GM21423 (cell line): ENCODE results near the gene ADGRE2.

Source experiments
- ATAC-seq: cut with Tn5 transposase; IDR thresholded peaks from one replicate; pipeline ENCODE4 v1.9.1; 2021; ENCODE audit warnings: mild to moderate bottlenecking, moderate library complexity; ENCODE audit not compliant: unreplicated experiment

The ADGRE2 gene

DNA sequence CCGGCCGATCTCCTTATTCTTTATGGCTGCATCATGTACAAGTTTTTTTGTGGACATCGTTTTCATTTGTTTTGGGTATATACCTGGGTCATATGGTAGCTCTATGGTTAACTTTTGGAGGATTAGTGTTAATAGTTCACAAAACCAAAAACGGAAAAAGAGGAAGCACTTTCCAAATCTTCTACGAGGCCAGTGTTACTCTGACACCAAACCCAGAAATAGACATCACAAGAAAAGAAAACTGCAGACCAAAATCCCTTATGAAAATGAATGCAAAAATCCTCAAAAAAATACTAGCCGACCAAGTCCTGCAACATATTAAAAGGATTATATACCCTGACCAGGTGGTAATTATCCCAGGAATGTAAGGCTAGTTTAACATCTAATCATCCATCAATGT lies 29.8 kb downstream of the ADGRE2 start:
- ATAC-seq, result no peak

DNA sequence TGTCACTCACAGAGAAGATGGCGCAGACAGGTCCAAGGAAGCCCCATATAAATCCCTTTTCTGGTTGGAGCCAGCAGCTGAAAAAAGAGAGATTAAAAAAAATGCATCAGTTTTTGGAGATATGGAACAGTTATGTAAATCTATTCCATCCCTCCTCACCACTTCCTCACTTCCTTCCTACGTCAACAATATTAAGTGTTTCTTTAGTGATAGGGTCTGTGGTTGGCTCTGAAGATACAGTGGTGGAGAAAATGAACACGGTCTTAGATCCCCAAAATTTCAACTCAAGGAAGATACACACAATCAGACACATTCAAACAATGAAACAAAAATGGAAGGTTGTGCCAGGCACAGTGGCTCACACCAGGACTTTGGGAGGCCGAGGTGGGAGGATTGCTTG lies 31.5 kb downstream of the ADGRE2 start:
- ATAC-seq, result no peak

DNA sequence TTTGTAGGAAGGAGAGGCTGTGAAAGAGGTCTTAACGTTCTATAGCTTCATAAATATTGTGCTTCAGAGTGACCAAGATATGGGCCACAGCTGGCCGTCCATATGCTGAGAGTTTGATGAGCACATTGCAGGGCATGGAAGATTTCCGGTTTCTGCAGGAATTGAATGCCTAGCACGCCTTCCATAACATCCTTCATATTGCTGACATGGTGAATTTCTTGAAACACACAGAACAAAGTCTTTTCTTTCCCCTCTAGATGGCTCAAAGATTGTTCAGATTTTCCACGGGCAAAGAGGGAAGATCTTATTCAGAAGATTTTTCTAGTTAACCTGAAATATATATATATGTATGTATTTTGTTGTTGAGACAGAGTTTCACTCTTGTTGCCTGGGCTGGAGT lies 42.4 kb downstream of the ADGRE2 start:
- ATAC-seq, result no peak

DNA sequence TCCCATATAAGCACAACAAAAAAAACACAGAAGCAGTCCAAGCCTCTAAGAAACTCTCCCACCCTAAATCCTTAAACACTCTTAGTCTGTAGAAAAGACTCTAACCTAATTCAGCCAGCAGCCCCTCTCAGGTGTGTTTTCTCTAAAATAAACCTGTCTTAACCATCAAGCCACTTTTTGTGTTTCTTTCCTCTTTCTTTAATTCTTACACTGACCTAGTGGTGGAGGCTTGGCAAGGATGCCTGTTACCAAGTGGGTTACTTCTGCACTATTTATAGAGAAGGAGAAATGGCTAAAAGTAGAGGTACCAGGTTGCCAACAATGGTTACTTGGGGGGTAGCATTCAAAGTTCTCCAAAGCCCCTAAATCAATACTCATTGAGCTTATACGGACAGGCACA lies 44.8 kb downstream of the ADGRE2 start:
- no peak for ATAC-seq

DNA sequence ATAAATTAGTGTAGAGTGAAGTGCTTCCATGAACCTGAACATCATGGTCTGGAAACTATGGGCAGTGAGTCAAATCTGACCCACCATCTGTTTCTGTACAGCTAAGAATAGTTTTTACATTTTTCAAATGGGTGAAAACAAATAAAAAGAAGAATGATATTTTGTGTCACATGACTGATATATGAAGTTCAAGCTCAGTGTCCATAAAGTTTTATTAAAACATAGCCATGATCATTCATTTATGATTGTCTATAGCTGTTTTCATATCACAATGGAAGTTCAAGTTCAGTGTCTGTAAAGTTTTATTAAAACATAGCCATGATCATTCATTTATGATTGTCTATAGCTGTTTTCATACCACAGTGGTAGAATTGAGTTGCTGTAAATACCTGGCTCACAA lies 45.9 kb downstream of the ADGRE2 start:
- ATAC-seq, result no peak

DNA sequence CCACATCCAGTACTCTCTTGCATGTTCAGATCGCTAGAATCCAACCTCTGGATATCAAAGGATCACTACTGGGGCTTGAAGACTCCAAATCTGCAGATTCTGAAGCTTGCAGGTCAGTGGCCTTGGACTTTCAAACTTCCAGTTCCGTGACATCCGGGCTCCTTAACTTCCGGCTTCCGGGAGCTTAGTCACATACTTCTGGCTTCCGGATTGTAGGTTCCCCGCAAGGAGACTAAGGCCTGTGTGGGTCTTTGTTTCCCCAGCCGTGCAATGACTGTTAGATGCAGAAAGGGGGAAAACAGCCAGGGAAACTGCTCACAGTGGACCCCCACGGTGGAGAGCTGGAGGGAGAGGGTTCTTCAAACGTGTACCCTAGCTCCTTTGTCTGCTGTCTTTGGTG lies 47.2 kb downstream of the ADGRE2 start:
- no peak for ATAC-seq

DNA sequence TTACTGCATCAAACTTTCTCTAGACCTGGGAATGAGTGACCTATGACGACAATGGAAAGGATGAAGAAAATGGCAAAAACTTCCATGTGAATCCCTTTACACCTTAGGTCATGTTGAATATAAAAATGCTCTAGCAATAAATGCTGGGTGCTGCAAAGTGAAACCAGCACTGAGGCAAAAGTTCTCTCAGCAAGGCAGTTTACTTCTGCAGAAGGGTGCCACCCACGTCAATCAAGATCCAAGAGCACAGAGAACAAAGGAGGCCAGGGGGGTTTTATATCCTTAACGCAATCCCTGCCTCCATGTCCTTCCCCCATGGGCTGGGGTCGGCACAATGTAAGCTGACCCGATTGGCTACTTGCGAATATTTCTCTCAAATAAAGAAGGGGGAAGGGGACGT lies 49.8 kb downstream of the ADGRE2 start:
- no peak for ATAC-seq

DNA sequence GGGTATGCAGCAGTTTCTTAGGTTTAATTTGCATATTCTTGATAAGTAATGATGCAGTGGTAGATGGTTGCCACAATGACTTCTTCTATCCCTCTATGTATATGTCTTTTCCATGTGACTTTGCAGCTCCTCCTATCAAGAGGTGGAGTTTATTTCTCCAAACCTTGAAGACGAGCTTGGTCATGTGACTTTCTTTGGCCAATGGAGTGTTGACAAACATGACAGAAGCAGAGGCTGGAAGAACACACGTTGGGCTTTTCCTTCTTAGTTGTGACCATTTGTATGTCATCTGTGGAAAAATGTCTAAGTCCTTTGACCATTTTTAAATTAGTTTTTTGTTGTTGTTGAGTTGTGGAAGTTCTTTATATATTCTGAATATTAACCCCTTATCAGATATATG lies 56.2 kb downstream of the ADGRE2 start:
- no peak for ATAC-seq

DNA sequence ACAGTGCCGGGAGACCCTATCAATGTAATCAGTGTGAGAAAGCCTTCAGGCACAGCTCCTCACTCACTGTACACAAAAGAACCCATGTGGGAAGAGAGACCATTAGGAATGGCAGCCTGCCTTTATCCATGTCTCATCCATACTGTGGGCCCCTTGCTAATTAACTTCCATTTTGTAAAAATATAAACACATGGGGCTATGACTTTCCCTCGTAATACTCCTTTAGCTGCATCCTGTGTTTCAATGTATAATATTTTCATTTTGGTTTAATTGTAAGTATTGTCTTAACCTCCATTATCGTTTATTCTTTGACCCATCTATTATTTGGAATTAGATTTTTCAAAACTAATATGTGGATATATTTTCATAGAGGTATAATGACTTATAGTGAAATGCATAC lies 59.2 kb downstream of the ADGRE2 start:
- no peak for ATAC-seq

DNA sequence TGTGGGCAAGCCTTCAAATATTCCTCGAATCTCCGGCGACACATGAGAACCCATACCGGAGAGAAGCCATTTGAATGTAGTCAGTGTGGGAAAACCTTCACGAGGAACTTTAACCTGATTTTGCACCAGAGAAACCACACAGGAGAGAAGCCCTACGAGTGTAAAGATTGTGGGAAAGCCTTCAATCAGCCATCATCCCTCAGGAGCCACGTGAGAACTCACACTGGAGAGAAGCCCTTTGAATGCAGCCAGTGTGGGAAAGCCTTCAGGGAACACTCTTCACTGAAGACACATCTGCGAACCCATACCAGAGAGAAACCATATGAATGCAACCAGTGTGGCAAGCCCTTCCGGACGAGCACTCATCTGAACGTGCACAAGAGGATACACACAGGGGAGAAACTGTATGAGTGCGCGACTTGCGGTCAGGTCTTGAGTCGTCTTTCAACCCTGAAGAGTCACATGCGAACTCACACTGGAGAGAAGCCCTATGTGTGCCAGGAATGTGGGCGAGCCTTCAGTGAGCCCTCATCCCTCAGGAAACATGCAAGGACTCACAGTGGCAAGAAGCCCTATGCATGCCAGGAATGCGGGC lies 59.7 kb downstream of the ADGRE2 start:
- no peak for ATAC-seq

DNA sequence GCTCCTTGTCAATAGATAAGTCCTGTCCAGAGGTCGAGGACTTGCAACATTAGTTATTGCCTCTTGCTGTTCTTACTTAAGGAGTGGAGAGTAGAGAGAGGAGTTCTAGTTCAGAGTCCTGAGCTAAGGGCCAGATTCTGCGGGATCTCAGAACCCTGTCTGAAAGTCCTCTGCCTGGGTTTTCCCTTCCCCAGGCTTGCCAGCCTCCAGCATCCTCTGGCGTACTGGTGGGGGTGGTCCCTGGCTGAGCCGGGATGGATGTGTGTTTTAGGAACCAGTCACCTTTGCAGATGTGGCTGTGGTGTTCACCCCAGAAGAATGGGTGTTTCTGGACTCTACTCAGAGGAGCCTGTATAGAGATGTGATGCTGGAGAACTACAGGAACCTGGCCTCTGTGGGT lies 62.5 kb downstream of the ADGRE2 start:
- ATAC-seq, result no peak

DNA sequence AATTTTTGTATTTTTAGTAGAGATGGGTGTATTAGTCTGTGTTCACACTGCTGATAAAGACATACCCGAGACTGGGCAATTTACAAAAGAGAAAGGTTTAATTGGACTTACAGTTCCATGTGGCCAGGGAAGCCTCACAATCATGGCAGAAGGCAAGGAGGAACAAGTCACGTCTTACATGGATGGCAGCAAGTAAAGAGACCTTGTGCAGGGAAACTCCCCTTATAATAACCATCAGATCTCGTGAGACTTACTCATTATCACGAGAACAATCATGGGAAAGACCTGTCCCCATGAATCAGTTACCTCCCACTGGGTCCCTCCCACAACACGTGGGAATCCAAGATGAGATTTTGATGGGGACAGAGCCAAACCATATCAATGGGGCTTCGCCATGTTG lies 73.9 kb downstream of the ADGRE2 start:
- no peak for ATAC-seq

DNA sequence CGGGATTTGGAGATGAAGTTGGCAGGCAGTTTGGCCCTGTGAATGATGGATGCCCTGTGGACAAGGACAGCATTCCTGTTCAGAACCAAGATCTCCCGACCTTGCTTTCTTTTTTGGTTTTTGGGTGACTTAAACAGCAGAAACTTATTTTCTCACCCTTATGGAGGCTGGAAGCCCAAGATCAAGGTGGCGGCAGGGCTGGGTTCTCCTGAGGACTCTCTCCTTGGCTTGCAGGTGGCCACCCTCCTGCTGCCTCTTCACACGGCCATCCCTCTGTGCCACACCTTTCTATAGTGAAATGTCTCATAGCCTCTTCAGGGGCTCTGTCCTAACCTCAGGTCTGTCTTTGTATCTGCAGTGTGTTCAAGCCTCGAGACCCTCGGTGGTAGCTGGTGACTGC lies 74.5 kb downstream of the ADGRE2 start:
- no peak for ATAC-seq

DNA sequence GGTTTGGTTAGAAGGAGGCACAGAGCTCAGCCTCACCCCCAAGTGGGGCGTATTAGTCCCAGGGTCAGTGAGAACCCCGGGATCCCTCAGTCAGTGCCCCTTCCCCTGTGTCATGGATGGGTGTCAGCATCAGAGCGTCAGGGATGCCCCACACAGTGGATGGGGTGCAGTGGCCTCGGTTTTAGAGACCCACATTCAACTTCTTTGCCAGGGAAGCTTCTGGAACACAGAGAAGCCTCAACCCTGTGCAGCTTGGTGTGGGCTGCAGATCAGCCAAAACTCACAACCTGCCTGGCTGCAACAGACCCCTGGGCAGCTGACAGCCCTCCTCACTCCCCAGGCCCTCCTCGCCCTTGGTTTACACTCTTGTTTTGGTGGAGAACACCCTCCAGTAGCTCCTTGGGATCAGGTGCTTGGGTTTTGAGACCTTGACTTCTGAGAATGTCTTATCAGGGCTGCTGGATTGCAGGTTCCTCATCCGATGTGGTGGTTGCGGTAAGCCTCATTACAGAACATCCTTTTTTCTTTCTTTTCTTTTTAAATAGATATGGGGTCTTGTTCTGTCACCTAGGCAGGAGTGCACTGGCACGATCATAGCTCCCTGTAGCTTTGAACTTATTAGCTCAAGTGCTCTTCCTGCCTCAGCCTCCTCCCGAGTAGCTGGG lies 77.5 kb downstream of the ADGRE2 start:
- no peak for ATAC-seq

DNA sequence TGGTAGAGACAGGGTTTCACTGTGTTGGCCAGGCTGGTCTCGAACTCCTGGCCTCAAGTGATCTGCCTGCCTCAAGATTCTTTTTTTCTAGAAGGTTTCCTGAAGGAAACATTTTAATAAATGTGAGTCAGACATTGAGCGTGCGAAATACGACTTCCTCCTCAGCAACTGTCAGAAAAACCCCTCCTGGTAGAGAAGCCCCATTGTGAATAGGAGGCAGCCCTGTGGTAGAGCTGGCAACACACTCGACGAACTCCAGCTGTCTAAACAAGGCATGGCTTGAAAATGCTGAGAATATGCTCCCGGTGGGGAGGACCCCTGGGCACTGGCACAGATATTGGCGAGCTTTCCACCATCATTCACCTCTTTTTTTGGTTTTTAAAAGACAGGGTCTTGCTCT lies 78.7 kb downstream of the ADGRE2 start:
- no peak for ATAC-seq

DNA sequence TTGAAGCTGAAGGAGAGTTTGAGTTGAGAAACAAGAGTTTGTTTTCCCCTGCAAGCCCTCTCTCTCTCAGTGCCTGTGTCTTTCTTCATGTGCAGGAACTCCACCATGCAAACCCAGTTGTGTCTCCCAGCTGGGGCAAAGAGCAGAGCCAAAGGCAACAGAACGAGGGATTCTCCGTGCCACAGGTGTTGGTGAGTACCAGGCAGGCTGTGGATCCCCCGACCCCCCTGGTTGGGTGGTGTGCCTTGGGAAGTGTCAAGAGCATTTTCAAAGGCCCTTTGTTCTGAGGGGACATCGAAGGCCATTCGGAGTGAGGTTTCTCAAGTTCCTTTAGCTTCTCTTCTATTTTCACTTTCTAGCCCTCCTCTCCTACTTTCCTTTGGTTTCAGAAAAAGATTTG lies 82.9 kb downstream of the ADGRE2 start:
- no peak for ATAC-seq

DNA sequence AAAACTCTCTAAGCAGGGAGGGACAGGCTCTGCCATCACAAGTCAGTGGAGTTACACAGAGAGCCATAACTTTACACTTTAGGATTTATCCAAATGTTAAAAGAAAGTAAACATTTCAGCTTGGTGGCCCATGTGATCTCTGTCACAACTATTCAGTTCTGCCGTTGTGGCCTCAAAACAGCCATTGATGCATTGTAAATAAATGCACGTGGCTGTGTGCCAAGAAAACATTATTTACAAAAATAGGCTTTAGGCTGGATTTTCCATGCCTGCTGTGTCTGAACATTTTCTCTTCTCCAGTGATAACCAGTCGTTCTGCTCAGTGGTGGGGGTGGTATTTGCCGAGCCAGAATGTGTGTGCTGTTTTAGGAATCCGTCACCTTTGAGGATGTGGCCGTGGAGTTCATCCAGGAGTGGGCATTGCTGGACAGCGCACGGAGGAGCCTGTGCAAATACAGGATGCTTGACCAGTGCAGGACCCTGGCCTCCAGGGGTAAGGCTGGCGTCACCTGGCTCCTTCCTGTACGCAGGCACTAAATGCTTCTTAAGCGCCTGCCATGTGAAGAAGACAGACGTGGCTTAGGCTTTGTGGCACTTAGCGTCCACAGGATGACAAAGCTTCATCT lies 83.6 kb downstream of the ADGRE2 start:
- no peak for ATAC-seq

DNA sequence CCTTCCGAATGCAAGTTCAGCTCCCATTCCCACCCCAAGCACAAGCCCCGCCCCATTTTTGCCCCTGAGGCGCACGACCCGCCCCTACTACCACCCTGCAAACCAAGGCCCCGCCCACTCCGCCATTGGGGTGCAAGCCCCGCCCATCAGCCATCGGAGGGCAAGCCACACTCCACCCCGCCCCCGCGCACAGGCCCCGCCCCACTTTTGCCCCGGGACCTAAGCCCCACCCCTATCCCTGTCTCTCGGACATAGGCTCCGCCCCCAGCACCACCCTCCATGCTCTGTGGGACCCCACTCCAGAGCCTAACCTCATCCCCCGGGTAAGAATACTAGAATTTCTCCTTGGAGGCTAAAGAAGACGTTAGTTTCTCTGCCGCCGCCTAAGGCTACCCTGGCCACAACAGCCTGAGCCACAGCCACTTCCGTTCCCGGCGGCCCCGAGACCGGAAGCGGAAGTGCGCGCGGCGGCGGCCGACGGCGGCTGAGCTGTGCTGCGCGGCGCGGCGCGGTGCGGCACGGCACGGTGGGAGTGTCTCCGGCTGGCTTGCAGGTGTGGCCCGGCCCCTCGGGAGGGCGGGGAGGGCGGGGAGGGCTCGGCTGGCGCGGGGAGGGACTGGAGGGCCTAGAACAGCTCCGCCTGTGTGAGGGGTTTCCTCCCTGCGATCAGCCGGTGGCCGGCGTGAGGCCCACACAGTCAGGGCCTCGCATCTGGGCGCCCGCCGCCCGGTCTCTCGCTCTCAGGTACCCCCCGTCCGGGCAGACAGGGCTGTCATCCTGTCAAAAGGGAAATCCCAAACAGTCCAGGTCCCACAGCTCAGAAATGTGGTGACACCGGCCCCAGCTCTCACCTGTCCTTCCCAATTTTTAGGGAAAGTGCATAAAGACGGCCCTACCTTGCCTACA lies 88.5 kb downstream of the ADGRE2 start, which contains the start of gene ZNF333:
ZNF333 (plus strand) TSS at position 451 of the 906 bp plus-strand sequence. CDS start 3,444 bp downstream, outside the sequence.
- peak; percentile 88 for ATAC-seq

DNA sequence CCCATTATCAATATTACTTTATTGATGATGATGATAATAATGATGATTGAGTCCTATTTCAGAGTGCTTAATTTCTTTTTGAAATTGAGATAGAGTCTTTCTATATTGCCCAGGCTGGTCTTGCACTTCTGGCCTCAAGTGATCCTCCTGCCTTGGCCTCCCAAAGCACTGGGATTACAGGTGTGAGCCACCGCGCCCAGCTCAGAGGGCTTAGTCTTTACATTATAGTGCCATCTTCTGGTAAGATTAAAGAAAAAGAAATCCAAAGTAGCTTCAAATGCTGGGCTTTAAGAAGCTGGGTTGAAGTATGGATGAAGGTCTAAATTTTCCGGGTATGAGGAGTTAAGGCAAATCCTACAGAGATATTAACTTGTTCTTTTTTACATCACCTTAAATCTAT lies 91.9 kb downstream of the ADGRE2 start:
- no peak for ATAC-seq

DNA sequence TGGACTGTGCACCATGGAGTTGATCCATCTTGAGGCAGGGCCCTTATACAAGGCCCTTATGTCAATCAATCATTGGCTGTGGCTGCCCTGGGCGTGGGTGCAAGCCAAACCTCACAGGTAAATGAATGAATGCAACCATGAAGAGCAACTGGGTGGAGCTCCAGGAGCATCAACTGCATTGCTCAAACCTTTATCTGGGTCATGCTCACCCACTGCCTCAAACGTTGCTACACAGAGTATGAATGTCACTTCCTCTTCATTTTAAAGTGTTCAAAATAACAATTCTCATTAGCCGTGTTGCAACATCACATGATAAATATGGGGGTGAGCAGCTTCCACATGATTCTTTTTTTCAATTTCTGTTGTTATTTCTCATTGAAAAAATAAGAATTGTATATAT lies 94.9 kb downstream of the ADGRE2 start:
- no peak for ATAC-seq
